ENCODE results near the gene OR2A12. TPM values are rescaled to one million over a fixed set of nuclear protein-coding genes. Genes with fewer than 3 reads are reported as not detected.
"Not testable (repeated sequence)": the region's sequence is repeated elsewhere in the genome, so short reads cannot be mapped to it uniquely, and the experiment has no call there.

Gene OR2A12
- total RNA-seq, 1 donor from 2014 or later: not detected

DNA sequence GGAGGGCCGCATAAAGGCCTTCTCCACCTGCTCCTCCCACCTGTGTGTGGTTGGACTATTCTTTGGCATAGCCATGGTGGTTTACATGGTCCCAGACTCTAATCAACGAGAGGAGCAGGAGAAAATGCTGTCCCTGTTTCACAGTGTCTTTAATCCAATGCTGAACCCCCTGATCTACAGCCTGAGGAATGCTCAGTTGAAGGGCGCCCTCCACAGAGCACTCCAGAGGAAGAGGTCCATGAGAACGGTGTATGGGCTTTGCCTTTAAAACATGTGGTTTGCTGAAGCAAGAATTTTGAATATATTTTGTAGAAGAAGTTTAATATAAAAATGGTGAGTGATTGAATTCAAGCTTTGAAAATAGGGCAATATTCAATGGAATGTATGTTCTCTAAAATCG is 24.2 kb downstream of the OR2A12 start:
- Mint-ChIP-seq H3K27ac (ENCODE audit: unreplicated experiment) (no peak overlapping the region), H3K4me1 (ENCODE audit: unreplicated experiment) (no peaks in the 10 kb centered on the region), H3K9me3 (ENCODE audit: unreplicated experiment) (no peaks in the 10 kb centered on the region), H3K36me3 (ENCODE audit: low read depth, unreplicated experiment) (no peaks in the 10 kb centered on the region), H3K4me3 (ENCODE audit: unreplicated experiment) (no peak overlapping the region), H3K27me3 (ENCODE audit: unreplicated experiment) (no peaks in the 10 kb centered on the region)
- no peak for DNase-seq (ENCODE audit: low spot score)
- no peak for TF ChIP-seq CTCF (IDR thresholded peaks at IDR 0.05; ENCODE audit: unreplicated experiment)

DNA sequence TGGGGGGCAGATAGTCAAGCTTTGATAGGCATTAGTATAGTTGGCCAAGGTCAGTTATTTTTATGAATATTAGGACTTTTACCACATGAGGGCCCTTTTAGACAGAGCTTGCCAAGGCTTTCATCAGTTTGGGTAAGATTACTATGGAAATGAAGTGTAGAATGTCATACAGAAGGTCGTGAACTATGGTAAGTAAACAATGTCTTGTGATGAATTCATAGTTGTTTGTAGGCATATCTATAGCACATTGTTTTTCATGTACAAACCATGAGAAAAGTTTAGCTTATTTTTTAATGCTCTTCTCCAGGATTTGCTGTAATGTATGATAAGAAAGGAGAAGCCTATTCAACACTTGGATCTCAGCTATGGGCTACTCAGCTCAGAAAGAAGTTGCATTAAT is 27.6 kb downstream of the OR2A12 start:
- H3K9me3 Mint-ChIP-seq (ENCODE audit: unreplicated experiment): no peaks in the 10 kb centered on the region
- no peak overlapping the region for H3K4me3 Mint-ChIP-seq (ENCODE audit: unreplicated experiment)
- H3K27me3 Mint-ChIP-seq (ENCODE audit: unreplicated experiment): no peaks in the 10 kb centered on the region
- TF ChIP-seq CTCF (IDR thresholded peaks at IDR 0.05; ENCODE audit: unreplicated experiment): no peak
- no peaks in the 10 kb centered on the region for H3K4me1 Mint-ChIP-seq (ENCODE audit: unreplicated experiment)
- no peak for DNase-seq (ENCODE audit: low spot score)
- H3K27ac Mint-ChIP-seq (ENCODE audit: unreplicated experiment): no peak overlapping the region
- no peaks in the 10 kb centered on the region for H3K36me3 Mint-ChIP-seq (ENCODE audit: low read depth, unreplicated experiment)

GRCh38 chr7:144118341-144118740 is 32.3 kb downstream of the OR2A12 start:
- no peak overlapping the region for H3K27ac Mint-ChIP-seq (ENCODE audit: unreplicated experiment)
- no peaks in the 10 kb centered on the region for H3K27me3 Mint-ChIP-seq (ENCODE audit: unreplicated experiment)
- no peak overlapping the region for H3K4me3 Mint-ChIP-seq (ENCODE audit: unreplicated experiment)
- H3K36me3 Mint-ChIP-seq (ENCODE audit: low read depth, unreplicated experiment): no peaks in the 10 kb centered on the region
- H3K9me3 Mint-ChIP-seq (ENCODE audit: unreplicated experiment): no peaks in the 10 kb centered on the region
- no peak for TF ChIP-seq CTCF (IDR thresholded peaks at IDR 0.05; ENCODE audit: unreplicated experiment)
- no peak for DNase-seq (ENCODE audit: low spot score)
- H3K4me1 Mint-ChIP-seq (ENCODE audit: unreplicated experiment): no peaks in the 10 kb centered on the region

- Mint-ChIP-seq H3K27ac (ENCODE audit: unreplicated experiment) (no peak within 1 kb of the TSS), H3K9me3 (ENCODE audit: unreplicated experiment) (no peaks in the 10 kb centered on the region), H3K4me1 (ENCODE audit: unreplicated experiment) (no peaks in the 10 kb centered on the region), H3K27me3 (ENCODE audit: unreplicated experiment) (no peaks in the 10 kb centered on the region), H3K36me3 (ENCODE audit: low read depth, unreplicated experiment) (no peaks in the 10 kb centered on the region), H3K4me3 (ENCODE audit: unreplicated experiment) (no peak within 1 kb of the TSS)
- TF ChIP-seq CTCF (IDR thresholded peaks at IDR 0.05; ENCODE audit: unreplicated experiment): no peak
- no peak for DNase-seq (ENCODE audit: low spot score)
Measured at GRCh38 chr7:144122876-144123275, 36.8 kb downstream of the OR2A12 start, which contains the start of gene OR2A14. Gene OR2A14, plus strand, starts transcription at chr7:144123176. Its CDS starts 5,937 bp downstream, at chr7:144129113.

DNA sequence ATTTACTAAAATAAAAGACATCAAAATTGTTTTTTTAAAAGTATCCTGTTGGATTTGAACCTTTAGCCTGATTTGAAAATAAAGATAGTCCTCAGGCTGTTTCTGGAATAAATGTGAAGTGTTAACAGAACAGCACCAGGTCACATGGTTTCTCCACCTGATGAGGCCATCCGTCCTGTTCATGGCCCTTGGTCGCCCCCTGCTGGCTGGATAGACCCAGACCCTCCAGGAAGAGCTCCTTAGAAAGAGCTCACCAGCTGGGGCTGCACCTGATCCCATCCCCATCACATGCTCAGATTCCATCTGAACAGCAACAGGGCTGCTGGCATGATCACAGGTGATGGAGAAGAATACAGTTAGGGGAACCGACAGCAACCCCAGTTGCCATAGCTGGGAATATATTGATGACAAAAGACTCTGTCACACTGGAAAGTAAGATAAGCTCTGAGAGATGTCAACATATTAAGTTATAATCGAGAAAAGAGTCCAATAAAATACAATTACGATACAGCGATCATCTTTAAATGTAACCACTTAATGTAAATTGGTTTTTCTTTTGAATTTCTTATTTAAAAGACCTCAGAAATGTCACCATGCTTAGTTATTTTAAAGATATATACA is 41.7 kb downstream of the OR2A12 start:
- no peaks in the 10 kb centered on the region for H3K4me1 Mint-ChIP-seq (ENCODE audit: unreplicated experiment)
- DNase-seq (ENCODE audit: low spot score): peak; percentile 94
- H3K36me3 Mint-ChIP-seq (ENCODE audit: low read depth, unreplicated experiment): no peaks in the 10 kb centered on the region
- TF ChIP-seq CTCF (IDR thresholded peaks at IDR 0.05; ENCODE audit: unreplicated experiment): peak; percentile 87
- no peaks in the 10 kb centered on the region for H3K9me3 Mint-ChIP-seq (ENCODE audit: unreplicated experiment)
- no peak overlapping the region for H3K4me3 Mint-ChIP-seq (ENCODE audit: unreplicated experiment)
- no peak overlapping the region for H3K27ac Mint-ChIP-seq (ENCODE audit: unreplicated experiment)
- no peaks in the 10 kb centered on the region for H3K27me3 Mint-ChIP-seq (ENCODE audit: unreplicated experiment)

GRCh38 chr7:144129601-144130000 is 43.5 kb downstream of the OR2A12 start:
- not testable (repeated sequence) for H3K4me3 Mint-ChIP-seq (ENCODE audit: unreplicated experiment)

More at GRCh38 chr7:144129601-144130000, 43.5 kb downstream of the OR2A12 start:
- H3K27me3 Mint-ChIP-seq (ENCODE audit: unreplicated experiment); DNase-seq (ENCODE audit: low spot score); H3K4me1 Mint-ChIP-seq (ENCODE audit: unreplicated experiment); H3K36me3 Mint-ChIP-seq (ENCODE audit: low read depth, unreplicated experiment); H3K9me3 Mint-ChIP-seq (ENCODE audit: unreplicated experiment); H3K27ac Mint-ChIP-seq (ENCODE audit: unreplicated experiment): not testable (repeated sequence)
